HG03103 (cell line): ENCODE data around the gene PRR35.

Experiments used
- ATAC-seq: cut with Tn5 transposase; IDR thresholded peaks from one replicate; pipeline ENCODE4 v1.9.1; 2021; ENCODE audit warnings: low read depth; ENCODE audit not compliant: unreplicated experiment

Gene PRR35

DNA sequence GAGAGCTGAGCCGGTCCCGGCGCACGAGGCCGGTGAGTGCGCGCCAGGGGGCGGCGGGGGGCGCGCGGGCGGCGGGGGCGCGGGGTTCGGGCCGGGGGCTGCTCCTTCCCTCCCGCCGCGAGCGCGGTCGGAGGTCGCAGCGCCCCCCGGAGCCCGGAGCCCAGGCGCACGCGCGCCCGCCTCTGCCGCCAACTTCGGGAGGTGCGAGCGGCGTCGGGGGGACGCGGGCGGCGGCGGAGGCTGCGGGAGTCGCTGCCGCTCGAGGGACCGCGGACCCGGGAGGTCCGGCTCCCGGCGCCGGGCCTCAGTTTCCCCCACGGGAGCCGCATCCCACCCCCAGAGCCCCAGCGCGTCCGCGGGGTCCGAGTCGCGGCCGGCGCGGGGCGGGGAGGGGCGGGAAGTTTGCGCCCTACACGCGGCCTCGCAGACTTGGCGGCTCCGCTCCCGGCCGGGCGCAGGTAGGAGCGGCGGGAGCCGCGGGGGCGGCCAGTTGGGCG is at the start of gene PRR35:
TSS of gene PRR35 (plus strand) at position 191 of the 497 bp plus-strand sequence. CDS start 2,901 bp downstream, outside the sequence.
- no peak for ATAC-seq

DNA sequence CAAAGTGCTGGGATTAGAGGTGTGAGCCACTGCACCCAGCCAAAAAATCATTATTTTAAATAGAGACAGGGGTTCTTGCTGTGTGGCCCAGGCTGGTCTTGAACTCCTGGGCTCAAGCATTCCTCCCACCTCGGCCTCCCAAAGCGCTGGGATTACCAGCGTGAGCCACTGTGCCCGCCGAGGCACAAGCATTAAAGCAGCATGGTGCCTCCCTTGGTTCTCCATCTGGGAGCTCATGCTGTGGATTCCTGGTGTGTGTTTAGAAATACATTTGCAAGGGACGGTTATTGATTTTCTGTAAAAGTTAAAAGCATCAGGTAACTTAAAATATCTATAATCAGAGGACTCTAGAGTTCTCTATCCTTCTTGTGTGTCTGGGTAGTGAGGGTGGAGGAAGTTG is 47.4 kb upstream of the PRR35 start:
- no peak for ATAC-seq

DNA sequence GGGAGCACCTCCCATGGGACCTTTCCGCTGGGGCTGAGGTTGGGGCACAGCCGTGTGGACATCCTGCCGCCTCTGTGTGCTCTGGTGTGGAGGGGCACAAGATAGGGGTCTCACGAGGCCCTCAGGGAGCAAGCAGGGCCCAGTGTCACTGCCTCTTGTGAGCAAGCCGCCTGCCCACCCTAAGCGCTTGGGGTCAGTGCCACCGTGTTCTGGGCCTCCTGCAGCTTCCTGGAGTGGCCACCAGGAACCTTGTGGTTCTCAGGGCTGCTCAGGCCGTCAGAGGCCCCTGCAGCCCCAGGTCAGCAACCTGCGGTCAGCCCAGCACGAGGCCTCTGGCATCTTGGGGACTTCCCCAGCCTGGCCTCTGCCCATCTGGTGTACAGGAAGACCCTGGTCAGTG is 46.2 kb upstream of the PRR35 start:
- no peak for ATAC-seq

DNA sequence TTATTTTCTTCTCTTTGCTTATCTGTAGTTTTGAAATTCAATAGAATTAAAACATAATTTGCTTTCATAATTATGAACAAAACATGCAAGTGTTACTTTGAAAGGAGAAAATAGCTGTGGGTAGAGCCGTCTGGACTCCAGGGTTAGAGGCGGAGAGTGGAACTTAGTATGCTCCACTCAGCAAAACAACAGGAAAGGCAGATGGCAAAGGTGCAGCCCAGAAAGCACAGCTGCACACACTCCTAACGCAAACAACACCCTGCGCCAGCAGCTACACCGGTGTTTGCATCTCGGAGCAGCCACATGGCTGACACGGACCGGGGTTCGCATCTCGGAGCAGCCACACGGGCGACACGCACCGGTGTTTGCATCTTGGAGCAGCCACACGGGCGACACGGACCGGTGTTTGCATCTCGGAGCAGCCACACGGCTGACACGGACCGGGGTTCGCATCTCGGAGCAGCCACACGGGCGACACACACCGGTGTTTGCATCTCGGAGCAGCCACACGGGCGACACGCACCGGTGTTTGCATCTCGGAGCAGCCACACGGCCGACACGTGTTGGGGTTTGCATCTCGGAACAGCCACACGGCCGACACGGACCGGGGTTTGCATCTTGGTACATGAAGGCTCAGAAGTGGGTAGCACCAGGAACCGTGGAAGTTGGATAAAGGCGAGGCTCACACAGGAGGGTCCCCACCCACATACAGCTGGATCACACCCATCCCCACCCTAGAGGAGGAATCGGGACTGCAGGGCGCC is 44.8 kb upstream of the PRR35 start:
- no peak for ATAC-seq

DNA sequence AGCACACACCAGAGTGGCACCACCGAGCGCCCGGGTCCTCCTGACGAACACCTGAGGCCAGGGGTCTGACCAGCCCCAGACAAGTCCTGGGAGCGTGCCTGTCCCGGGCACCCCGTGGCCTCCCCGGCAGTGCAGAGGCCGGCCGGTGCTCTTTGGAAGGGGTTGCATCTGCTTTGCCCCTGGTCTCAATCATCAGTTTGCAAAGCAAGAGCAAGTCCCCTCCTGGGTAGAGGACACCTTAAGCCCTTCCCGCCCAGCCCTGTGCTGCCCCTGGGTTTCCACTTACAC is 44.3 kb upstream of the PRR35 start:
- ATAC-seq: no peak

DNA sequence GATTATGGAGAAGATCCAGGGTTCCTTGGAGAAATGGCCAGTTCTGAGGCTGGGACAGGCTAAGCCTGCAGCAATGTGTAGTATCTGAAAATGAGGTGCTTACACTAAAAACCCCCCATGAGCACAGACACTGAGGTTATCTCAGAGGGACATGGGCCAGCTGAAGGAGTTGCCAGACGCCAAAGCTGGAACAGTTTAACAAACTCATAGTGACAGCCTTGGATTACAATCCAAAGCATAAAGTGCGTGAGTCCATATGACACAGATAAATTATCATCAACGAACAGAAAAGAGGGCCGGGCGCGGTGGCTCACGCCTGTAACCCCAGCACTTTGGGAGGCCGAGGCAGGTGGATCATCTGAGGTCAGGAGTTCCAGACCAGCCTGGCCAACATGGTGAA is 43.9 kb upstream of the PRR35 start:
- no peak for ATAC-seq

DNA sequence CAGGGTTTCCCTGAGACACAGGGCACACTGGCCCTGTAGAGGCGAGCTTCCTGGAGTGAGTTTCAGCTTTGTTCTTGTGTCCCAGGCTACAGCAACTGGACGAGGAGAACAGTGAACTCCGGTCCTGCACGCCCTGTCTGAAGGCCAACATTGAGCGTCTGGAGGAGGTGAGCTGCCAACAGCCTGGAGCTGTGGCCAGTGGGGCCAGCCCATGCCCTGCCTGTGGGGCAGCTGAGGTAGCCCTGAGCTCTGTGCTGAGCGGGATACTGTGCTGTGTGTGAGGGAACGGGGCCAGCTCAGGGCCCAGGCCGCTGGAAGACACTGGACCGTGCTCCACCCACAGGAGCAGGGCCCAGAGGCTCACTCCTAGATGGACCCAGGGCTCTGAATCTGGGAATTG is 41.3 kb upstream of the PRR35 start:
- ATAC-seq: no peak

DNA sequence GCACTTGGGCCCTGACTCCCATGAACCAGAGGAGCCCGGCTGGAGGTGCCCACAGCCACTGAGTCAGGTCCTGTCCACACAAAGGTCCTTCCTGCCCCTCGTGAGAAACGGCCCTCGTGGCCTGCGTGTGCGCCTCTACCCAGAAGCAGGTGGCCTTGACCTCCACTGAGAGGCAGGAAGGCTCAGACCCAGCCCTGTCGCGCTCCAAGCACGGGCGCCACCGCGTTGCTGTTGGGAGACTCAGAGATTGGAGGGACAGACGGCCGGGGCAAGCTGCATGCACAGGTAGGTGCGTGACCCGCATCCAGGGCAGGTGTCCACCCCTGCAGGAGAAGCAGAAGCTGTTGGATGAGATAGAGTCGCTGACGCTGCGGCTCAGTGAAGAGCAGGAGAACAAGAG is 40.8 kb upstream of the PRR35 start:
- ATAC-seq: no peak

DNA sequence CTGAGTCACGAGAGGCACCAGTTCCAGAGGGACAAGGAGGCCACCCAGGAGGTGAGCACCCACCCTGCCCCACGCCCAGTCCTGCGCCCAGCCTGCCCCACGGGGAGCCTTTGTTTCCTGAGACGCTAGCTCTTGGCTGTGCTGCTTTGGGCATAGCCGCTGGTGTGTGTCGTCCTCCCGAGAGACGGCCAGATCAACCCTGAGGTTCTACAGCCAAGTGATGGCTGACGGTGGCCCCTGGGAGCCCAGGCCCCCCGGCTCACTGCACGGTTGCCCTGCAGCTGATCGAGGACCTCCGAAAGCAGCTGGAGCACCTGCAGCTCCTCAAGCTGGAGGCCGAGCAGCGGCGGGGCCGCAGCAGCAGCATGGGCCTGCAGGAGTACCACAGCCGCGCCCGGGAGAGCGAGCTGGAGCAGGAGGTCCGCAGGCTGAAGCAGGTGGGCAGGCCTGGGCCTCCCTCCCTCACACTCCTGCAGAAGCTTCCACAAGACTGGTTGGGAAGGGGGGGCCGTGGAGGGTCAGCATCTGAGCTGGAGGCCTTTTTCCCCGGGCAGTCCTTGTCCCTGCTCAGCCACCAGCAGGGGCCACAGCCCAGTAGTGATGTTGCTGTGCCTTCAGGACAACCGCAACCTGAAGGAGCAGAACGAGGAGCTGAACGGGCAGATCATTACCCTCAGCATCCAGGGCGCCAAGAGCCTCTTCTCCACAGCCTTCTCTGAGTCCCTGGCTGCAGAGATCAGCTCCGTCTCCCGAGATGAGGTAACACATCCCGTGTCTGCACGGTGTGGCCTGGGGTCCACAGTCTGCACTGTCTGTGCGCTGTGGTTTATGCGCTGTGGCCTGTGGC is 40.1 kb upstream of the PRR35 start:
- ATAC-seq: no peak

DNA sequence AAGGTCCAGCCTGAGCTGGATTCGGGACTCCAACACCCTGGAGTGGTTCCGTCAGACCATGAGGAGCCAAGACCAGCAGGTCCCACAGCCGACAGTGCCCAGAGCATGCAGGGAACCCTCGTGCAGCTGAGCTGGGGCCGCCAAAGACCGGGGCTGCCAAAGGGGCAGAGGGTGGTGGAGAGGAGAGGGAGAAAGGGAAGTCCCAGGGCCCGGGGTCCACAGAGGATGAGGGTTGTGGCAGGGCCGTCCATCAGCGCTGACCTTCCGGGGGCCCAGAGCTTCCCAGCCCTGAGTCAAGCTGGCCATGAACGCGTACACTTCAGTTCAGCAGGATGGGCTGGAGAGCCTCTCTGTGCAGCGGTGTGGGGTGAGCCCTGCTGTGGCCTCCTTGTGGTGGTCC is 39.3 kb upstream of the PRR35 start:
- no peak for ATAC-seq

DNA sequence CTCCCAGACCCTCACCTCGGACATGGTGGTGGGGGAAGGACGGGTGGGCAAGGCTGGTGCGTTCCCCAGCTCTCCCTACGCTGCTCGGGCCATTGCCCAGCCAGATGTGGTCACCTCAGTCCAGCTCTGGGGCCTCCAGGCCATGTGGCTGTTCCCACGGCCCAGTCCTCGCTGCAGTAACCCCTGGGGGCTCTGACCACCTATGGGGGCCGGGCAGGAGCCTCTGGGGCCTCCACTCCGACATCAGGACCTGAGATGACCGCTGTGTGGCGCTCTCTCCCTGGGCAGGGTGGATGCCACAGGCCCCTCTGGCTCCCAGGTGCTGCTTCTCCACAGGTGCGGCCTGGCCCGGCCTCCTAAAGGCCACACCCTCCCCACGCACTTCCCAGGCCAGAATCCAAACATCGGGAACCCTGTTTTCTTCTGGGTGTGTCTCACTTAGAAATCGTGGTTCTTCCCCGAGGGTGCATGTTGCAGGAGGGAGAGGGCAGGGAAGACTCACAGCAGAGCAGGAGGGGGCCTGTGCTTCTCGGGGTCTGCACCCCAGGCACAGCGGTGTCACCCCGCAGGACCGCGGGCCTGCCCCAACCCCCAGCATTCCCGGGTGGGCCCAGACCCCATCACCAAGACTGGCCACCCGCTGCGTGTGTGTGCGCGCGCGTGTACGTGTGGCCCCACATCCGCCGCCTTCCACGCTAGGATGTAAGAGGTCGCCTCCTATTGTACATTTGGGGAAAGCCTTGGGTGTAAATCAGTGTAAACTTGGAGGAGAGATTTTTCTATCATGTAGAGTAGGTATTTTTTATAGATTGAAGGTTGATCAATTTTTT is 38.6 kb upstream of the PRR35 start:
- ATAC-seq: no peak

DNA sequence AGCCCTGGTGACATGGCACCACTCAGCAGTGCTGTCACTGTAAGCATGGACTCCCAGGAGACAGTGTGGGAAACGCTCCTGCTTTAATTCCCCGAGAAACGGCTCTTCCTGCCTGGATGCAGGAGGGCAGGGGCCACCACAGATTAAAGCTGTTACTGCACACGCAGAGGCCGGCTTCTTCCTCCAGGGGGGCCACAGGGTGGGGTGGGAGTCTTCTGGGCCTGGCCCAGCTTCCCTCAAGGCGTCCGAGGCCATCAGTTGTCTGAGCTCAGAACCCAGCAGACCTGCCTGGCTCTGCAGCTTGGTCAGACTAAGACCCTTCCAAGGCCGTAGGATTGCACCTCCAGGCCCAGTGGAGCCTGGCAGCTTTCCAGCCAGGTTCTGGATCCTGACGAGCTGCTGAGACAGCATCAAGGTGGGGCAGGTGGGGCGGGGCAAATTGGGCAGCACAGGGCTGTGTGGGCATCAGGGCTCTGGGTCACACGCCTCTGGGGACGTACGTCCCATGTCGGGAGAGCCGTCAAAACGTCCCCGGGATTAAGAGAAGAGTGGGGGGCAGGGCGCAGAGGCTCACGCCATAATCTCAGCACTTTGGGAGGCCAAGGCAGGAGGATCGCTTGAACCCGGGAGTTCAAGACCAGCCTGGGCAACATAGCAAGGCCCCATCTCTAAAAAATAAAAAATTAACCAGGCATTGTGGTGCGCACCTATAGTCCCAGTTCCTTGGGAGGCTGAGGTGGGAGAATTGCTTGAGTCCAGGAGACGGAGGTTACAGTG is 37.7 kb upstream of the PRR35 start:
- no peak for ATAC-seq

DNA sequence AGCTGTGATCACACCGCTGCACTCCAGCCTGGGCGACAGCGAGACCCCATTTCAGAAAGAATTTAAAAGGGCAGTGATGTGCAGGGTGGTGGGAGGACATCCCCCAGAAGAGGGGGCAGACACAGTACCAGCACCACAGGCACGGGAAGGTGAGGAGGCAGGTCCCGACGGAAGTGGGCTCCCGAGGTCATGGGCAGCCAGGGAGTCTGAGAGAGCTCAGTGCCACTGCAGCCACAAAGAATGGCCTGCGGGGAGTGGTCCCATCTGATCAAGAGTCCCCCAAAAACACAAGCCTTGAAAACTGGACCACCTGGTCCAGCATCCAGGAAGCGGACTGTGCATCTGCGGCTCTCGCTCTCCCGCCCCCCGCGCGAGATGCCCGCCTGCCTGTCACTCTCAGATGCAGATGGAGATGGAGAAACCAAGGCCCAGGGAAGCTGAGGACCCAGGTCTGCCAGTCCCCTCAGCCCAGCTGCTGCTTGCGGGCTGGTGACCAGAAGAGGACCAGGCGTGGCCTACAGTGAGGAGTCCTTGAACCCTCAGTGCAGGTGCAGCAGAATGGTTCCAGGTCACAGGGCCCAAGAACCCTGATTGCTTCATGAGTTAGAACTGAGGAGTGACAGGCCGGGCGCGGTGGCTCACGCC is 37.0 kb upstream of the PRR35 start:
- ATAC-seq: no peak

DNA sequence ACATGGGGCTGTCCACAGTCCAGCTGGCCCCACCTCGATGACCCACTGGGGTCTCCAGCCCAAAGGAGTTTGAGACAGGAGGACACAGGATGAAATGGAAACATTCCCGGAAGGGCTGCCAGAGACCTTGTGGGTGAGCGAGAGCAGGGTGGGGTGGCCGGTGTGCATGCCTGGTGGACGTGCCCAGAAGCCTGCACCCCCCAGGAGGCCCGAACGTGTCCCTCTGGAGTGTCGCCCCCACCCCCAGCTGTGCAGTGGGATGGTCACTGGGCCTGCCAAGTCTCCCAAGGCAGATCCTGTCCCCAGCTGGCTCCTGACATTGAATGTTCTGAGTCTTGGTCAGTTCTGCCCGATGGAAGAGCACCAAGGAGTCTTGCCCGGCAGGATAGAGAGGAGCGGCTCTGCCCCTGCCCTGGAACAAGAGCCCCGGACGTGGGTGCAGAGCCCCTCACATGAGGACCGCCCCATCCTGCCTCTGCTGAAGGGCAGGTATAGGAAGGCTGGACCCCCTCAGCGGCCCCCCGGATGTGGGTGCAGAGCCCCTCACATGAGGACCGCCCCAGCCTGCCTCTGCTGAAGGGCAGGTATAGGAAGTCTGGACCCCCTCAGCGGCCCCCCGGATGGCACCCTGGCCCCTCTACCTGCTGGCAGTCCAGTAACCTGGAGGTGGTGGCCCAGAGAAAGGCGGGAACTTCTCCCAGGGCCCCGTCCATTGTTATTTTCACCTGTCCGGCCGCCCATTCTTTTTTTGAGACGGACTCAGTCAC is 35.7 kb upstream of the PRR35 start:
- no peak for ATAC-seq

DNA sequence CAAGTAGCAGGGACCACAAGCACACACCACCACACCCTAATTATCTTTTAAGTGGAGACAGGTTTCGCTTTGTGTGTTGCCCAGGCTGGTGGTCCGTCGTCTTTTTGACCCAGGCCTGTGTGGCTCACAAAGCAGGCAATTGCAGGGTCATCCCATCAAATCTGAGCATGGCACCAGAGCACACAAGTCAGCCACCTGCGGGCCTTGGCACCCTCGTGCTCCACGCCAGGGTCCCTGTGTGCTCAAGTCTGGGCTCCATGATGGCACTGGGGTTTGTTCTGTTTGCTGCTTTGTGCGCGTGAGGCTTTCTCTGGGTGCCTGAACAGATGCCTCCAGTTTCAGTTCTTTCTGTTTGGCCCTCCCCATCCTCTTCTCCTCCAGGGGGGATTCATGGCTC is 35.1 kb upstream of the PRR35 start:
- ATAC-seq: no peak

DNA sequence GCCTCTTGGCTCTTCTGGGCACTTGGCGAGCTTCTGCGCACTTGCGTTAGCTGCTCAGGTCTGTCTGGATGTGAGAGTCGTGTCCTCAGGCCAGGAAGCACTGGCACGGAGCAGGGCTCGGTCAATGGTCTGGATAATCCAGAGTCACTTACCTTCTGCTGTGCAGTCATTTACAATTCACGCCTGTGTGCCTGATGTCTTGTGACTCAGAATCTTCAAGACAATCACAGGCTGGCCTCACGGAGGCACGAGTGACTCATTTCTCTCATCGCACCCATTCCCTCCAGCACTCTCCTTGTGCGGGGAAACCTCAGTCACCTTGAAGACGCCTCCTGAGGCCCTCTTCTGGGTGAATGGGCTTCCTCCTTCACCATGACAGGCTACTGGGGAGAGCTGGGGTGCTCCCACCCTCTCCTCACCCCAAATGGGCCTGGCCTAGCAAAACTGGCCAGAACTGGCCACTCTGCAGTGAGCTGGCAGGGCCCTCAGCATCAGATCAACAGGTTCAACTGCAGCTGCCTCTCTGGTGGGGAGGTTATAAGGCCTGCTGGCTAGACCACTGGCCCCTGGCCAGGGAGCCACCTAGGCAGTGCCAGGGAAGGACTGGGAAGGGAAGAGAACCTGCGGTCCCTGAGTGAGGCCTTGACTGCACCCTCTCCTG is 34.5 kb upstream of the PRR35 start:
- ATAC-seq: no peak

DNA sequence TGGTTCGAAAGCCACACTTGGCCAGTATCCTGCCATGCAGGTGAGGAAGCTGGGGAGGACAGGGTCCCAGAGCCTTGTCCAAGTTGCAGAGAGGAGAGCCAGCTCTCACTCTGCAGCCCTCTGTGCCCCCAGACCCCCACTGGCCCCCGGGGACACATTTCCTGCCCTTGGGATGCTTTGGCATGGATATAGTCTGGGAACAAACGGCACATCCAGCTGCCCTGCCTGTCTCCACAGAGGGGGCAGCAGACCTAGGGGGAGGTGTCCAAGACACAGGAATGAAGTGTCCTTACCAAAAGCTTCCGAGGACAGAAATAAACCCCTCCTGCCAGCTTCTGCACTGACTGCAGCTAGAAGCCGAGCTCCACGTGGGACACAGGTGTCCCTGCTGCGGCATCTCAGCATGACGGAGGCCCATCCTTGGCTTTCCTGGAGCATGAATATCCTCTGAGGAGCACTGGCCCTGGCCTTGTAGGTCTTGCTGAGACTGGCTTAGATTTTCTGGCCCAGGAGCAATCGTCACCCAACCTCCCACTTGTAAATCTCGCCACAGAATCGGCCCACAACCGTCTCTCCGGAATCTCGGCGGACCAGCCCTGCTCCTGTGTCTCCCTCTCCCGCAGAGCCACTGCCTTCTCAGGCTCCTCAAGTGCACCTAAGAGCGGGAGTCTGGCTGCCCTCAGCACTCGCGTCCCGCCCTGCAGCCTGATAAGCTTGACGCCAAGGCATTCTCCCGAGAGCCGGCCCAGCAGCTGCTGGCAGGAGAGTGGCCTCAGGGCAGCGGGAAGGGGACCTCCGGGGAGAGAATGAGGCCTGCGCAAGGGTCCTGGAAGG is 33.8 kb upstream of the PRR35 start:
- ATAC-seq: no peak
